Breast epithelium (tissue), 3 donors: ENCODE data around the gene STARD13.

Experiments used
- POLR2A ChIP-seq: fragments of 450-650 bp; IDR thresholded peaks from one replicate; pipeline ENCODE4 v1.6.1; 2016; ENCODE audit warnings: antibody characterized with exemption, mild to moderate bottlenecking, moderate library complexity
- POLR2AphosphoS5 ChIP-seq, 3 donors: sonication (generic); formaldehyde crosslinking; IDR thresholded peaks; one replicate each; pipeline ENCODE4 v1.6.1; 2017; ENCODE audit warnings: antibody characterized with exemption in 3 of 3
- TF ChIP-seq, protein P1 (sequence below), 3 donors: fragments of 450-650 bp; IDR thresholded peaks; one replicate each; pipeline ENCODE4 v1.5.1; 2016 to 2017; ENCODE audit warnings: antibody characterized with exemption in 3 of 3, mild to moderate bottlenecking in 3 of 3, moderate library complexity in 3 of 3

DNA sequence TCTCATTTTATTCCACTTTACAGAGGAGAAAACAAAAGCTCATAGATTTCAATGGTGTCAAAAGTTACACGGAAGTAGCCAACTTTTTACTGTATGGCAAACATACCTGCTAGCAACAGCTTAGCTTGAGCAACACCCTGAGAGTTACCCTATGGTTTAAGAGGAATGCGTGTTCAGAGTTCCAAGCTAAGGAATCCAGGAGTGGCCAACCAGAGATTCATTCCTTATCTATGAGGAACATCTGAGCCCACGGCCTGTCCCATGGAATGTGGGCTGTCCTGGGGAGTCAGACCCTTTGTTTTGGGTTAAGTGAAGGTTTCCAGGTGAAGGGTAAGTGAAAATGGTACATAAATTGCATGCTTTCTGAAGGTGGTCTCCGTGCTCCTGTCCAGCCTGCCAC is 67.5 kb downstream of the STARD13 start:
- TF ChIP-seq, protein P1, sequence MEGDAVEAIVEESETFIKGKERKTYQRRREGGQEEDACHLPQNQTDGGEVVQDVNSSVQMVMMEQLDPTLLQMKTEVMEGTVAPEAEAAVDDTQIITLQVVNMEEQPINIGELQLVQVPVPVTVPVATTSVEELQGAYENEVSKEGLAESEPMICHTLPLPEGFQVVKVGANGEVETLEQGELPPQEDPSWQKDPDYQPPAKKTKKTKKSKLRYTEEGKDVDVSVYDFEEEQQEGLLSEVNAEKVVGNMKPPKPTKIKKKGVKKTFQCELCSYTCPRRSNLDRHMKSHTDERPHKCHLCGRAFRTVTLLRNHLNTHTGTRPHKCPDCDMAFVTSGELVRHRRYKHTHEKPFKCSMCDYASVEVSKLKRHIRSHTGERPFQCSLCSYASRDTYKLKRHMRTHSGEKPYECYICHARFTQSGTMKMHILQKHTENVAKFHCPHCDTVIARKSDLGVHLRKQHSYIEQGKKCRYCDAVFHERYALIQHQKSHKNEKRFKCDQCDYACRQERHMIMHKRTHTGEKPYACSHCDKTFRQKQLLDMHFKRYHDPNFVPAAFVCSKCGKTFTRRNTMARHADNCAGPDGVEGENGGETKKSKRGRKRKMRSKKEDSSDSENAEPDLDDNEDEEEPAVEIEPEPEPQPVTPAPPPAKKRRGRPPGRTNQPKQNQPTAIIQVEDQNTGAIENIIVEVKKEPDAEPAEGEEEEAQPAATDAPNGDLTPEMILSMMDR (IDR thresholded peaks at IDR 0.05), result no peak
- TF ChIP-seq POLR2A (no peak), POLR2AphosphoS5 (IDR thresholded peaks at IDR 0.05) (no peak)
